Neural progenitor cell (in vitro differentiated cells): ENCODE results near the gene C4orf50.

Experiments
- CTCF ChIP-seq: fragments of 200-600 bp; sonication (generic); IDR thresholded peaks from 2 replicates; pipeline ENCODE4 v1.5.1; 2017; ENCODE audit warnings: antibody characterized with exemption, mild to moderate bottlenecking
- EZH2phosphoT487 ChIP-seq: fragments of 200-600 bp; sonication (generic); IDR thresholded peaks from 2 replicates; pipeline ENCODE4 v1.6.1; 2017; ENCODE audit warnings: antibody characterized with exemption

- TF ChIP-seq CTCF (no peak), EZH2phosphoT487 (no peak)
Observed at GRCh38 chr4:6055436-6055835, 37.2 kb upstream of the C4orf50 start.
